OCI-LY3 (cell line): ENCODE measurements around the gene EPHA8.

Experiments
- H2AFZ ChIP-seq: fragments of 200-600, 300-600 bp; shearing (Covaris generic); 2 replicates; pipeline ENCODE4 v1.6.0; 2014; ENCODE audit warnings: antibody characterized with exemption, low read depth, low read length
- H3K27ac ChIP-seq: fragments of 200-600, 300-600 bp; sonication (generic); 2 replicates; pipeline ENCODE4 v1.5.1; 2014; ENCODE audit warnings: mild to moderate bottlenecking, low read length, moderate library complexity, mixed read lengths
- H3K27me3 ChIP-seq: fragments of 200-600, 300-600 bp; sonication (generic); 2 replicates; pipeline ENCODE4 v1.6.1; 2014; ENCODE audit warnings: low read depth, low read length, mixed read lengths
- H3K36me3 ChIP-seq: fragments of 200-600, 300-600 bp; sonication (generic); replicated peaks from 2 replicates; pipeline ENCODE3; 2014; ENCODE audit warnings: low read depth, low read length, mixed read lengths
- H3K4me1 ChIP-seq: fragments of 300-600, 200-600 bp; sonication (generic); 2 replicates; pipeline ENCODE4 v1.6.1; 2014; ENCODE audit warnings: low read length, mixed read lengths
- H3K4me2 ChIP-seq: fragments of 200-600, 300-600 bp; sonication (generic); 2 replicates; pipeline ENCODE4 v1.6.1; 2014; ENCODE audit warnings: low read length, mixed read lengths
- H3K4me3 ChIP-seq: fragments of 300-600, 200-600 bp; sonication (generic); 2 replicates; pipeline ENCODE4 v1.5.1; 2014; ENCODE audit warnings: antibody characterized with exemption, mild to moderate bottlenecking, low read length, moderate library complexity
- H3K79me2 ChIP-seq: fragments of 300-600, 200-600 bp; shearing (Covaris generic); 2 replicates; pipeline ENCODE4 v1.6.1; 2014; ENCODE audit warnings: mild to moderate bottlenecking, low read length, mixed read lengths
- H3K9ac ChIP-seq: fragments of 300-600, 200-600 bp; shearing (Covaris generic); 2 replicates; pipeline ENCODE4 v1.6.0; 2014; ENCODE audit warnings: mild to moderate bottlenecking, low read length, moderate library complexity
- H3K9me3 ChIP-seq: fragments of 200-600, 300-600 bp; shearing (Covaris generic); 2 replicates; pipeline ENCODE4 v1.6.1; 2014; ENCODE audit warnings: low read length, mixed read lengths; ENCODE audit not compliant: insufficient read depth
- H4K20me1 ChIP-seq: fragments of 200-600, 300-600 bp; sonication (generic); 2 replicates; pipeline ENCODE4 v1.6.1; 2016; ENCODE audit warnings: low read length, mixed read lengths; ENCODE audit not compliant: insufficient read depth
- CTCF ChIP-seq: fragments of 200-600, 300-600 bp; sonication (generic); IDR thresholded peaks from 2 replicates; pipeline ENCODE4 v1.5.1; 2014; ENCODE audit warnings: antibody characterized with exemption, low read length, low read depth
- EZH2phosphoT487 ChIP-seq: fragments of 200-600 bp; shearing (Covaris generic); IDR thresholded peaks from 2 replicates; pipeline ENCODE4 v1.6.1; 2018; ENCODE audit warnings: antibody characterized with exemption, mixed run types, low read depth

The EPHA8 gene

GRCh38 chr1:22535399-22535798 is 27.9 kb upstream of the EPHA8 start:
- no peaks in the 10 kb centered on the region for H3K79me2 ChIP-seq
- H3K36me3 ChIP-seq, result no peaks in the 10 kb centered on the region
- no peak overlapping the region for H3K4me2 ChIP-seq
- no peaks in the 10 kb centered on the region for H3K27me3 ChIP-seq
- H3K4me3 ChIP-seq, result no peak overlapping the region
- no peaks in the 10 kb centered on the region for H3K9me3 ChIP-seq
- H4K20me1 ChIP-seq, result no peaks in the 10 kb centered on the region
- TF ChIP-seq EZH2phosphoT487 (no peak), CTCF (no peak)
- H3K4me1 ChIP-seq, result no peaks in the 10 kb centered on the region
- H3K9ac ChIP-seq, result no peak overlapping the region
- H3K27ac ChIP-seq, result no peak overlapping the region
- H2AFZ ChIP-seq, result no peak overlapping the region

- TF ChIP-seq EZH2phosphoT487 (no peak), CTCF (no peak)
- no peaks in the 10 kb centered on the region for H3K79me2 ChIP-seq
Measured at GRCh38 chr1:22536506-22536905, 26.8 kb upstream of the EPHA8 start.

GRCh38 chr1:22537441-22538139 is 25.7 kb upstream of the EPHA8 start:
- TF ChIP-seq EZH2phosphoT487 (no peak), CTCF (no peak)
- H3K4me1 ChIP-seq, result no peaks in the 10 kb centered on the region
- no peak overlapping the region for H3K4me3 ChIP-seq
- no peak overlapping the region for H3K27ac ChIP-seq
- no peaks in the 10 kb centered on the region for H3K9me3 ChIP-seq
- H2AFZ ChIP-seq, result no peak overlapping the region
- no peak overlapping the region for H3K4me2 ChIP-seq
- H3K79me2 ChIP-seq, result no peaks in the 10 kb centered on the region
- H3K9ac ChIP-seq, result no peak overlapping the region
- no peaks in the 10 kb centered on the region for H3K27me3 ChIP-seq
- no peaks in the 10 kb centered on the region for H3K36me3 ChIP-seq
- no peaks in the 10 kb centered on the region for H4K20me1 ChIP-seq

More at GRCh38 chr1:22536506-22536905, 26.8 kb upstream of the EPHA8 start:
- Histone ChIP-seq H3K4me1 (no peaks in the 10 kb centered on the region), H3K27me3 (no peaks in the 10 kb centered on the region), H3K9me3 (no peaks in the 10 kb centered on the region), H3K36me3 (no peaks in the 10 kb centered on the region), H2AFZ (no peak overlapping the region), H4K20me1 (no peaks in the 10 kb centered on the region), H3K9ac (no peak overlapping the region), H3K4me2 (no peak overlapping the region), H3K4me3 (no peak overlapping the region), H3K27ac (no peak overlapping the region)

- no peaks in the 10 kb centered on the region for H3K4me1 ChIP-seq
- H3K4me3 ChIP-seq, result no peak overlapping the region
- H3K27ac ChIP-seq, result no peak overlapping the region
- H4K20me1 ChIP-seq, result no peaks in the 10 kb centered on the region
- no peaks in the 10 kb centered on the region for H3K27me3 ChIP-seq
- no peak overlapping the region for H3K4me2 ChIP-seq
- H3K36me3 ChIP-seq, result no peaks in the 10 kb centered on the region
- no peaks in the 10 kb centered on the region for H3K9me3 ChIP-seq
- no peak overlapping the region for H2AFZ ChIP-seq
- H3K9ac ChIP-seq, result no peak overlapping the region
- H3K79me2 ChIP-seq, result no peaks in the 10 kb centered on the region
- TF ChIP-seq CTCF (no peak), EZH2phosphoT487 (no peak)
Measured at GRCh38 chr1:22539510-22540118, 23.7 kb upstream of the EPHA8 start.
